ENCODE results near the gene LRRK1.

The LRRK1 gene

GRCh38 chr15:100898152-100898490, 21.0 kb upstream of the LRRK1 start:
- H3K79me2 ChIP-seq (ENCODE audit: low read length), result no peaks in the 10 kb centered on the region
- H3K4me2 ChIP-seq (ENCODE audit: low read length), result no peak overlapping the region
- H3K4me3 ChIP-seq (ENCODE audit: low read length), result no peak overlapping the region
- peaks cover 27% of the 10 kb centered on the region; the same call in 1 of the 2 replicates for H3K27me3 ChIP-seq (ENCODE audit: low read depth, low read length)
- no peaks in the 10 kb centered on the region for H4K20me1 ChIP-seq (ENCODE audit: insufficient read depth, low read length)
- no peak overlapping the region for H2AFZ ChIP-seq (ENCODE audit: low read depth, low read length)
- no peak for TF ChIP-seq EZH2phosphoT487 (IDR thresholded peaks at IDR 0.05; ENCODE audit: low read depth)
- no peak overlapping the region for H3K27ac ChIP-seq (ENCODE audit: low read length)
- no peaks in the 10 kb centered on the region for H3K36me3 ChIP-seq (replicated peaks; ENCODE audit: low read depth, low read length)
- H3K9me3 ChIP-seq (ENCODE audit: insufficient read depth, low read length), result no peaks in the 10 kb centered on the region
- peaks cover 22% of the 10 kb centered on the region for H3K4me1 ChIP-seq (ENCODE audit: low read length)
- H3K9ac ChIP-seq (ENCODE audit: low read length), result no peak overlapping the region

GRCh38 chr15:100898661-100899462, 20.3 kb upstream of the LRRK1 start:
- Histone ChIP-seq H3K9ac (ENCODE audit: low read length) (no peak overlapping the region), H3K27ac (ENCODE audit: low read length) (no peak overlapping the region), H2AFZ (ENCODE audit: low read depth, low read length) (no peak overlapping the region), H3K4me3 (ENCODE audit: low read length) (no peak overlapping the region), H3K79me2 (ENCODE audit: low read length) (no peaks in the 10 kb centered on the region), H3K4me2 (ENCODE audit: low read length) (no peak overlapping the region), H3K9me3 (ENCODE audit: insufficient read depth, low read length) (no peaks in the 10 kb centered on the region), H3K4me1 (ENCODE audit: low read length) (peaks cover 22% of the 10 kb centered on the region), H3K36me3 (replicated peaks; ENCODE audit: low read depth, low read length) (no peaks in the 10 kb centered on the region), H3K27me3 (ENCODE audit: low read depth, low read length) (peaks cover 26% of the 10 kb centered on the region; the same call in 1 of the 2 replicates), H4K20me1 (ENCODE audit: insufficient read depth, low read length) (no peaks in the 10 kb centered on the region)
- no peak for TF ChIP-seq EZH2phosphoT487 (IDR thresholded peaks at IDR 0.05; ENCODE audit: low read depth)

GRCh38 chr15:100899601-100900000, 19.6 kb upstream of the LRRK1 start:
- TF ChIP-seq EZH2phosphoT487 (IDR thresholded peaks at IDR 0.05; ENCODE audit: low read depth) (no peak), CTCF (IDR thresholded peaks at IDR 0.05; ENCODE audit: low read depth, low read length) (no peak)
- H3K9ac ChIP-seq (ENCODE audit: low read length), result no peak overlapping the region
- no peaks in the 10 kb centered on the region for H3K36me3 ChIP-seq (replicated peaks; ENCODE audit: low read depth, low read length)
- no peak overlapping the region for H3K27ac ChIP-seq (ENCODE audit: low read length)
- no peaks in the 10 kb centered on the region for H3K9me3 ChIP-seq (ENCODE audit: insufficient read depth, low read length)
- no peak overlapping the region for H3K4me2 ChIP-seq (ENCODE audit: low read length)
- H2AFZ ChIP-seq (ENCODE audit: low read depth, low read length), result no peak overlapping the region
- no peak overlapping the region for H3K4me3 ChIP-seq (ENCODE audit: low read length)
- peaks cover 21% of the 10 kb centered on the region; the same call in 1 of the 2 replicates for H3K27me3 ChIP-seq (ENCODE audit: low read depth, low read length)
- no peaks in the 10 kb centered on the region for H4K20me1 ChIP-seq (ENCODE audit: insufficient read depth, low read length)
- peaks cover 22% of the 10 kb centered on the region for H3K4me1 ChIP-seq (ENCODE audit: low read length)
- no peaks in the 10 kb centered on the region for H3K79me2 ChIP-seq (ENCODE audit: low read length)

GRCh38 chr15:100900136-100900794, 18.9 kb upstream of the LRRK1 start:
- Histone ChIP-seq H3K27ac (ENCODE audit: low read length) (no peak overlapping the region), H3K9me3 (ENCODE audit: insufficient read depth, low read length) (no peaks in the 10 kb centered on the region), H3K4me1 (ENCODE audit: low read length) (peaks cover 22% of the 10 kb centered on the region), H4K20me1 (ENCODE audit: insufficient read depth, low read length) (no peaks in the 10 kb centered on the region), H3K27me3 (ENCODE audit: low read depth, low read length) (peaks cover 17% of the 10 kb centered on the region; the same call in 1 of the 2 replicates), H3K9ac (ENCODE audit: low read length) (no peak overlapping the region), H3K79me2 (ENCODE audit: low read length) (no peaks in the 10 kb centered on the region), H3K4me3 (ENCODE audit: low read length) (no peak overlapping the region), H3K36me3 (replicated peaks; ENCODE audit: low read depth, low read length) (no peaks in the 10 kb centered on the region), H3K4me2 (ENCODE audit: low read length) (no peak overlapping the region), H2AFZ (ENCODE audit: low read depth, low read length) (no peak overlapping the region)
- TF ChIP-seq CTCF (IDR thresholded peaks at IDR 0.05; ENCODE audit: low read depth, low read length) (no peak), EZH2phosphoT487 (IDR thresholded peaks at IDR 0.05; ENCODE audit: low read depth) (no peak)

- no peak for TF ChIP-seq CTCF (IDR thresholded peaks at IDR 0.05; ENCODE audit: low read depth, low read length)
- no peak overlapping the region for H3K4me2 ChIP-seq (ENCODE audit: low read length)
- peaks cover 22% of the 10 kb centered on the region for H3K4me1 ChIP-seq (ENCODE audit: low read length)
- no peaks in the 10 kb centered on the region for H3K9me3 ChIP-seq (ENCODE audit: insufficient read depth, low read length)
- H3K9ac ChIP-seq (ENCODE audit: low read length), result no peak overlapping the region
- H3K27me3 ChIP-seq (ENCODE audit: low read depth, low read length), result peaks cover 17% of the 10 kb centered on the region; the same call in 1 of the 2 replicates
- H3K79me2 ChIP-seq (ENCODE audit: low read length), result no peaks in the 10 kb centered on the region
- H3K4me3 ChIP-seq (ENCODE audit: low read length), result no peak overlapping the region
- H2AFZ ChIP-seq (ENCODE audit: low read depth, low read length), result no peak overlapping the region
- H3K27ac ChIP-seq (ENCODE audit: low read length), result no peak overlapping the region
- no peaks in the 10 kb centered on the region for H4K20me1 ChIP-seq (ENCODE audit: insufficient read depth, low read length)
- no peaks in the 10 kb centered on the region for H3K36me3 ChIP-seq (replicated peaks; ENCODE audit: low read depth, low read length)
Measured at GRCh38 chr15:100900795-100901169, 18.4 kb upstream of the LRRK1 start.

Data from OCI-LY3 (cell line).